Right atrium auricular region (tissue), 2 donors: Measurements from ENCODE around the gene C12orf50. TPM values are rescaled to one million over a fixed set of nuclear protein-coding genes. Genes with fewer than 3 reads are reported as not detected.
A peak's percentile ranks its signal among the peaks of the same experiment; 100 is the strongest.
"Not testable (repeated sequence)": the region's sequence is repeated elsewhere in the genome, so short reads cannot be mapped to it uniquely, and the experiment has no call there.

Source experiments
- DNase-seq: peaks from one replicate; pipeline ENCODE4 v3.0.0-alpha.2; 2019; ENCODE audit warnings: low spot score
- H3K27ac ChIP-seq, 2 donors: fragments of 200-600 bp; sonication (generic); 1 replicate in 1 of 2; 2 replicates in 1 of 2; pipeline ENCODE4 v1.5.1; 2016 to 2019
- H3K27me3 ChIP-seq, 2 donors: fragments of 200-600 bp; sonication (generic); one replicate each; pipeline versions ENCODE4 v1.5.1 to v1.6.0; 2017 to 2019
- H3K36me3 ChIP-seq: fragments of 200-600 bp; sonication (generic); one replicate; pipeline ENCODE4 v1.5.1; 2016
- H3K4me1 ChIP-seq, 2 donors: fragments of 200-600 bp; sonication (generic); one replicate each; pipeline versions ENCODE4 v1.5.1 to v1.6.0; 2017 to 2019
- H3K4me3 ChIP-seq, 2 donors: fragments of 200-600 bp; sonication (generic); 1 replicate in 1 of 2; 2 replicates in 1 of 2; pipeline ENCODE4 v1.5.1; 2017 to 2019; ENCODE audit warnings: mild to moderate bottlenecking in 1 of 2, moderate library complexity in 1 of 2
- H3K9me3 ChIP-seq, 2 donors: fragments of 200-600 bp; sonication (generic); one replicate each; pipeline ENCODE4 v1.5.1; 2019
- total RNA-seq, 2 donors: library from RNA; depleted of rRNA; stranded (reverse); fragments of >200 nt; gene quantifications; one replicate each; pipeline ENCODE4 v1.1.0, GENCODE V29; 2016
- TF ChIP-seq, protein P1 (sequence below), 2 donors: fragments of 200-600 bp; sonication (generic); IDR thresholded peaks; one replicate each; pipeline ENCODE4 v1.5.1; 2019; ENCODE audit warnings: antibody characterized with exemption in 2 of 2

Gene C12orf50
- total RNA-seq, 2 donors from 2014 or later = not detected

DNA sequence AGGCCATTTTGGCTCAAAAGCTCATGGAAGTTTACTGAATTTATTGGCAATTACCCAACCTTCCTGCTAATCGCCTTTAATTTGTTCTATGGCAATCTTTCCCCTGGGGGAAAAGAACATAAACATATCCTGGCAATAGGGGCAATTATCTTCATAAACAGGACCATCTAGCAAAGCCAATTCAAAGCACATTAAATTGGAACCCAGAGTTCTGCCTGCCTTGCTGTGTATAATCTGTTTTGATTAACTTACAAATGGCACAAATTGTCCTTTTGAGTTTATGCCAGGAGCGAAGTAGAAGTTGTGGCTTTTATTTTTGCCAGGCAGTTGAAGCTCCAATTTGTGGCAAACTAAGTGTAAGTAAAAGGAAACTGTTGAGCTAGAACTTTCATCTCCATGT is 68.6 kb downstream of the C12orf50 start:
- no peak overlapping the region for H3K27ac ChIP-seq
- no peaks in the 10 kb centered on the region for H3K27me3 ChIP-seq
- H3K4me3 ChIP-seq = no peak overlapping the region
- TF ChIP-seq, protein P1, sequence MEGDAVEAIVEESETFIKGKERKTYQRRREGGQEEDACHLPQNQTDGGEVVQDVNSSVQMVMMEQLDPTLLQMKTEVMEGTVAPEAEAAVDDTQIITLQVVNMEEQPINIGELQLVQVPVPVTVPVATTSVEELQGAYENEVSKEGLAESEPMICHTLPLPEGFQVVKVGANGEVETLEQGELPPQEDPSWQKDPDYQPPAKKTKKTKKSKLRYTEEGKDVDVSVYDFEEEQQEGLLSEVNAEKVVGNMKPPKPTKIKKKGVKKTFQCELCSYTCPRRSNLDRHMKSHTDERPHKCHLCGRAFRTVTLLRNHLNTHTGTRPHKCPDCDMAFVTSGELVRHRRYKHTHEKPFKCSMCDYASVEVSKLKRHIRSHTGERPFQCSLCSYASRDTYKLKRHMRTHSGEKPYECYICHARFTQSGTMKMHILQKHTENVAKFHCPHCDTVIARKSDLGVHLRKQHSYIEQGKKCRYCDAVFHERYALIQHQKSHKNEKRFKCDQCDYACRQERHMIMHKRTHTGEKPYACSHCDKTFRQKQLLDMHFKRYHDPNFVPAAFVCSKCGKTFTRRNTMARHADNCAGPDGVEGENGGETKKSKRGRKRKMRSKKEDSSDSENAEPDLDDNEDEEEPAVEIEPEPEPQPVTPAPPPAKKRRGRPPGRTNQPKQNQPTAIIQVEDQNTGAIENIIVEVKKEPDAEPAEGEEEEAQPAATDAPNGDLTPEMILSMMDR (IDR thresholded peaks at IDR 0.05) = no peak
- H3K4me1 ChIP-seq = no peaks in the 10 kb centered on the region
- no peaks in the 10 kb centered on the region for H3K36me3 ChIP-seq
- no peak for DNase-seq
- H3K9me3 ChIP-seq = peaks cover 0 to 10% of the 10 kb centered on the region in 2 donors

DNA sequence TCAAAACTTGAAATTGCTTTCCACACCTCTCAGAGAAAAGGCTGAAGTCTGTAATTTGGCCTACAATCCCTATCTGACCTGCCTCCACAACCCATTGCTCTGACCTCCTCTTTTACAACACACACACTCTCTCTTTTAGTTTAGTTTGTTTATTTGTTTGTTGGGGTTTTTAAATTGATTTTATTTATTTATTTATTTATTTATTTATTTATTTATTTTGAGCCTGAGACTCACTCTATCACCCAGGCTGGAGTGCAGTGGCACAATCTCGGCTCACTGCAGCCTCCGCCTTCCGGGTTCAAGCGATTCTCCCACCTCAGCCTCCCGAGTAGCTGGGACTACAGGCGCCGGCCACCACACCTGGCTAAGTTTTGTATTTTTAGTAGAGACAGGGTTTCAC is 75.2 kb downstream of the C12orf50 start:
- H3K9me3 ChIP-seq, DNase-seq, H3K4me1 ChIP-seq, H3K36me3 ChIP-seq, H3K4me3 ChIP-seq, H3K27me3 ChIP-seq, H3K27ac ChIP-seq: not testable (repeated sequence)

DNA sequence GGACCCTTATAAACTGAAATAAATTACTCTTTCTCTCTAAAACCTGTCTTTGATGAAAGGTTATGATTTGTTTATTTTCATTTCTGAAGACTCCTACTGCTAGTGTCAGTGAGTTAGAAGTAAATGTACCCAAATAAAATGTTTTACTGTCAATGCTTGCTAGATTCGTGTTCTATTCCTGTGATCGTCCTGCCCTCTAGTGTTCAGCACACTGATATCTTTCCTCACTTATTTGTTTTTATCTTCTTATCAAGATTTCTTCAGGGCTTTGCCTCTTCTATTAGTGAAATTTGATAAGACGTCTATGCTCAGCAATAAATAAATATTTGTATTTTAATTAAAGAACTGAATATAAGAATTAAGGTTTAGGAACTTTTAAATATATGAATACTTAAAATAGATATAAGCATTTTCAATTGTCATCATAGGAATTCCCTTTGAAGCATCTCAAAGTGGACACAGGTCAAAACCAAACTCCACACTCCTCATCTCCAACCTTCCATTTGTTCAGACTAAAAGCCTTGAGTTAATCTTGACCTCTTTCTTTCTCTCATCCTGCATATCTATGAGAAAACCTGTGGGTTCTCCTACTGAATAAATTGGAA is 75.8 kb downstream of the C12orf50 start:
- Histone ChIP-seq H3K36me3 (no peaks in the 10 kb centered on the region), H3K4me1 (no peaks in the 10 kb centered on the region), H3K4me3 (no peak overlapping the region), H3K9me3 (no peaks in the 10 kb centered on the region), H3K27me3 (no peaks in the 10 kb centered on the region), H3K27ac (no peak overlapping the region)
- no peak for DNase-seq
- TF ChIP-seq, protein P1 (IDR thresholded peaks at IDR 0.05) = peak in 1 of 2 donors; percentile 59

DNA sequence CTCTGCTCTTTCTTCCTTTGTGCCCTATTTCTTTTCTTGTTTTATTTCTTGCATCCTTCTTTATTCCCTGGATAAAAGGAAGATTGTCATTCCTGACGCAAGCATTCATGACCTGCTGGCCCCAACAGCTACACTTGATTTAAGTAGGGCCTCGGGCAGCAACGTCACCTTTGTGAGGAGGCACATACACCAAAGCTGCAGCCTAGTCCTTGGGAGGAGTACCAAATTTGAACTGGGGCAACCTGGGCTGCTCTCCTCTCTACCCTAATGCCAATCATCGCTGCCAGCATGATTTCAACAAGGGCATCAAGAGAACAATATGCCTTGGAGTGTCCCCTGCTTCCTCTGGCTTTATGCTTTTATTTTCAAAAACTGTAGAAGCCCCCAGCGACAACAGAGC is 76.4 kb downstream of the C12orf50 start:
- no peaks in the 10 kb centered on the region for H3K27me3 ChIP-seq
- H3K4me1 ChIP-seq = no peaks in the 10 kb centered on the region
- DNase-seq = no peak
- no peaks in the 10 kb centered on the region for H3K36me3 ChIP-seq
- no peaks in the 10 kb centered on the region for H3K9me3 ChIP-seq
- no peak overlapping the region for H3K4me3 ChIP-seq
- TF ChIP-seq, protein P1 (IDR thresholded peaks at IDR 0.05) = no peak
- H3K27ac ChIP-seq = no peak overlapping the region

DNA sequence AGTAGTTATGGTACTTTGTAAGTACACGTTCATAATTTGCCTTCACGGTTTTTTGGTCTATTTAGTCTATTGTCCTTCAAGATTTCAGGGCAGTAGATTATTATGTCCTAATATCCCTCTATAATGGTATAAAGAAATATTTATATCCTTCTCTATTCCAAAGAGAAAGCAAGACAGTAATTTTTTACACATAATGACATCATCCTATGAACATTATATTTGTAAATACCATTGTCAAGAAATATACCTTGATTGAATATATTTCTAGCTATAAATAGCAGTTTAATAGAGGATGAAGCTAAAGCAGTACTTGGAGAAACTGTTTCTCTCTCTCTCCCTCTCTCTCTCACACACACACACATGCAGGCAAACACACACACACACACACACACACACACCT is 77.0 kb downstream of the C12orf50 start:
- TF ChIP-seq, protein P1 (IDR thresholded peaks at IDR 0.05) = no peak

DNA sequence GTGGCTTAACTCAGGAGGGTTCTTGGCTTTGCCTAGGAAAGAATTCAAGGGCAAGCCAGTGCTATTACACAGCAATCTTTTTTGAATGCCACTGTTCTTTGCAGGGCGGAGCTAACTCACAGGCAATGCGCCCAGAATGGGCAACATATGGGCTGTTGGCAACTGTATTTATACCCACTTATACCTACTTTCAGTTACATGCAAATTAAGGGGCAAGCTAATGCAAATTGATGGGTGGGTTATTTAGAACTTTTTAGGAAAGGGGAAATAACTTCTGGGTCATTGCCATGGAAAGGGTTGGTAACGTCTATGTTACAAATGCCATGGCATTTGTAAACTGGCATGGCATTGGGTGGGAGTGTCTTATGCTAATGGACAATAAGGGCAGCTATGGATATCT is 85.4 kb downstream of the C12orf50 start:
- no peak for DNase-seq
- Histone ChIP-seq H3K9me3 (no peaks in the 10 kb centered on the region), H3K4me1 (no peaks in the 10 kb centered on the region), H3K36me3 (no peaks in the 10 kb centered on the region), H3K27me3 (no peaks in the 10 kb centered on the region), H3K4me3 (no peak overlapping the region), H3K27ac (no peak overlapping the region)
- TF ChIP-seq, protein P1 (IDR thresholded peaks at IDR 0.05) = no peak

More for the DNA sequence above, 77.0 kb downstream of the C12orf50 start:
- H3K27me3 ChIP-seq = no peaks in the 10 kb centered on the region
- no peak for DNase-seq
- no peak overlapping the region for H3K27ac ChIP-seq
- H3K36me3 ChIP-seq = no peaks in the 10 kb centered on the region
- no peak overlapping the region for H3K4me3 ChIP-seq
- H3K4me1 ChIP-seq = no peaks in the 10 kb centered on the region
- H3K9me3 ChIP-seq = no peaks in the 10 kb centered on the region
